ENCODE data around the gene PHC1. TPM values are rescaled to one million over a fixed set of nuclear protein-coding genes. Genes with fewer than 3 reads are reported as not detected.

Gene PHC1
- polyA plus RNA-seq, 1 donor = 94.5 TPM

DNA sequence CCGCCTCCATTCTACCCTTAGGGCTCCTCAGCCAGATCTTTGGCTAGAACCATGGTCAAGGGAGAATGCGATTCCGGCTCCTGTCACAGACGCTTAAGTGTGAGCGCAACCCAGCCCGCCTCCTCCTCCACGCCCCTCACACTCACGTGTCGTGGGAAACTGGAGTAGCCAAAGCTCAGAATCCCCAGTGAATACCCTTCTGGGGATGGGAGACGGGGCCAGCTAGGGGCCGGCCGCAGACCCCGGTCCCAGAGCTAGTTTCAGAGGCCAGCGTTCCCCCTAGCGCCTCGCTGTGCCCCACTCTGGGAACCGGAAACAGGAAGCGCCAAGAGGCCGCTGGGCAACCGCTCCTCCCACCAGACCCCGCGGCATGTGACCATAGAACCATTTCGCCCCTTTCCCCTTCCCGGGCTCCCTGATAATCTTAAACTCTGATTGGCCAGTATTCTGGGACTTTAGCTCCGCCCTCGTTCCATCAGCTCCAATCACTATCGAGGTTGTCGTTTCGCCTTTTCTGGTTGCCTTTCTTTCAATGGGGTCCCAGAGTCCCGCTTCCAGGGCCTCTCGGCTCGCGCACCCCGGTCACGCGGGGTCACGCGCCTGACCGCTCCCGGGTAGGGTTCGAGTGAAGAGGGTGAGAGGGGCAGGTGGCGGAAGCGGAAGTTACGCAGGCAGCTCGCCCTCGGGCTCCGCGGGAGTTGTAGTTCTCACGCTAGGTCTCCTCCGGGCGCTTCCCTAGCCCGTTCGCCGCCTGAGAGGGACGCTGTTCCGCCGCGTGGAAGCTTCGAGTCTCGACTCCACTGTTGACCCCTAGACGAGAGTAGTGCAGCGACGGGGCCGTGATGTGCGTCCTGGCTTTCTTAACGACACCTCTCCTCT is 35.3 kb downstream of the PHC1 start, which contains the start of gene M6PR:
Gene M6PR, minus strand, starts transcription at position 304 of the 879 bp plus-strand sequence. CDS start 3,241 bp downstream, outside the sequence.
- peak; percentile 95 for DNase-seq

DNA sequence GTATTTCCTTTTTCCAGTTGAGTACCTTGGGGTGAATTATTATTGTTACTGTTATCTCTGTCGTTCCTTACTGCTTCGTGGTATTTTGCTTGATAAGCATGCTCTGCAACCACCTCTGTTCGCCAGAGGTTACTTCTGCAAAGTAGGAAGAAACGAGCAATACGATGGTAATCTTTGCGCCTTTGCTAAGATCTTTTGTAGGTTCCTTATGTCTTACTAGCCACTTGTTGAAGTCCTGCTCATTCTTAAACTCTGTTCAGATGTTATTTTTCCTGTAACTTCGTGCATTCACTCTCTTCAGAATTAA is 35.9 kb downstream of the PHC1 start:
- no peak for DNase-seq

DNA sequence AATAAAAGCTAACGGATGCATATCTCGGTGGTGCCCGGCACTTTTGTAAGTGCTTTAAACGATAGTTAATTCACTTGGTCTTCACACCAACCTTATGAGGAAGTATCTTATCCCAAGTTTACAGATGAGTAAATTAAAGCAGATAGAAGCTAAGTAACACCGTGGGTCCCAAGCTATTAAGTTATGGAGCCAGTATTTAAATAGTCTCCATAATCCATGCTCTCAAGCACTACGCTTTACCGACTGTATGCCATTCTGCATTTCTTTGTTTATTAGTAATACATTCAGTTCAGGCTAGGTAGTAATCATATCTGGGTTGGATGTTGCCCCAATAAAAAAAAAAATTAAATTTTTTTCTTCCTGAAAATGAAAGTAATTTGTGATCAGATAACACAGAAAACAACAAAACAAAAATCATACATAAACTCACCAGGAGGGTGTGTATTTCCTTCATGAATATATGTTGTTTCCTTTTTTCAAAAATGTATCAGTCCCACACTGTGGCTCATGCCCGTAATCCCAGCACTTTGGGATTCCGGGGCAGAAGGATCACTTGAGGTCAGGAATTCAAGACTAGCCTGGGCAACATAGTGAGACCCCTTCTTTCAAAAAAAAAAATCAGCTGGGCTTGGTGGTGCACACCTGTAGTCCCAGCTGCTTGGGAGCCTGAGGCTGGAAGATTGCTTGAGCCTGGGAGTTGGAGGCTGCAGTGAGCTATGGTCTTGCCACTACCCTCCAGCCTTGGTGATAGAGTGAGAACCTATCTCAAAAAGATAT is 36.6 kb downstream of the PHC1 start:
- DNase-seq = no peak

DNA sequence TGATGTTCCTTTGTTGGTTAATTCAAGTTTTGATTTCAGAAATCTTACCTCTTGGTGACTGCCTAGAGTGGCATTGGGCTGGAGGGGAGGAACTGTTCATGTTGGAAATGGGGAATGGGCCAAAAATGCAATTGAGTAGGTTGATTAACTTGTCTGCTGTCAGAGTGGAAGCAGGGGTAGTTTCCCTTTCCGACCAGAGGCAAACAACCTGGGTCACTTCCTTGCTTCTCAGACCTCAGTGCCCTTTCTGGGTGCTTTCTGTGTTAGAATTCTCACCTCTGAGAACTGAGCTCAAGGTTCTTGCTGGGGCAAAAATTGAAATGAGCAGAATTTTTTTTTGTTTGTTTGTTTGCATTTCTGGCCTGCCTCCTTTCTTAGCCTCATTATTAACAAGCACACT is 37.4 kb downstream of the PHC1 start:
- DNase-seq = no peak

DNA sequence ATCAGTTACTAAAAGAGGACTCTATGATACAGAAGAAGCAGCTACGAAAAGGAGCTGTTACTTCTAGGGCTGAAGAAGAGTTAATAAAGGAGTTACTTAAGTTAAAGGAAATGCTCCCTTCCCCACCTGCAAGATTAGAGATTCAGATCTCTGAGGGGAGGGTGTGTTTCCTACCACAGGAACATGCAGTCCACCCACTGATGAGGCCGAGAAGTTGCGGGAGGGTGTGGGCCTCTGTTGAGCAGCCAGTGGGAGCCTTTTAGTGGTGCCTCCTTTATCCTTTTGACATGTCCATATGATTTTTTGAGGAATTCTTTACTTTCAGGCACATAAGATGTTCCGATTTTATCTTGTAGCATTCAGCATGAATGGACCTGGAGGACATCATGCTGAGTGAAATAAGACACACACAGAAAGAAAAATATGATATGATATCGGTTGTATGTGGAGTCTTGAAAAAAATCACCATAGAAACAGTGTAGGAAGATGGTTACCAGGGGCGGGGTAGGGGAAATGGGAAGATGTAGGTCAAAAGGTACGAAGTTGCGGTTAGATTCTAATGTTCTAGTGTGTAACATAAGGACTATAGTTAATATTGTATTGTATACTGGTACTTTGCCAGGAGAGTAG is 39.6 kb downstream of the PHC1 start:
- no peak for DNase-seq

DNA sequence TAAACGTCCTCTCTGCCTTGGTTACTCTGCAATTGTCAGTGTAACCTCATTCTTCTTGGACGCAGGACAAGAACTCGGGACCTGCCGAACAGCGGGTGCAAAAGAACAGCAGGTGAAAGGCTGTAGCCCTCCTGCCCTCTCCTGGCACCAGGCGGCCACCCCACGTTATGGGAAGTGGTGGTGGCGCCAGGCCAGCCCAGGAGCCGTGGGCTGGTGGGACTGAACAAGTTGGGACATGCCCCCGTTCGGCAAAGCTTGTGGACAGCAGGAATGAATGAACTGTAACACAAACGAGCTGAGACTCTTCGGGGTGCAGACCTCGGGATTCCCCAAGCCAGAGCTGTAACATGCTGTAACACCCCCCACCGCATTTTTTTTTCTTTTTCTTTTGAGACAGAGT is 41.8 kb downstream of the PHC1 start:
- no peak for DNase-seq

DNA sequence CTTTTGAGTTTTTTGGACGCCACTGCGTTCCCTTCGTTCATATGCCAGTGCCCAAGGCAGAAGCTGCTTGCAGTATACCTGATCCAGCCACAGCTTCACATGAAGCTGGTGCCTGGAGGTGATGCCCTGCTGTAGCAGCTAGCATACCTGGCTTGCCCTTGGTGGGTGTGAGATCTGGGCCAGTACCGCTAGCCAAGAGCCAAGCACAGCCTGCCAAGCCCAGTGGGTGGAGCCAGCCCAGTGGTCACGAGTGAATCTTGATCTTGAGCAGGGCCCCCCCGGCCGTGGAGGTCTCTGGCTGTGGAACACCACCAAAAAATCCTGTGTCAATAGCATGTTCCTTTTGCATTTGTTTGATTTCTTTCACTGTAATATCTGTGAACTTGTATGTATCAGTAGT is 42.5 kb downstream of the PHC1 start:
- DNase-seq = no peak

DNA sequence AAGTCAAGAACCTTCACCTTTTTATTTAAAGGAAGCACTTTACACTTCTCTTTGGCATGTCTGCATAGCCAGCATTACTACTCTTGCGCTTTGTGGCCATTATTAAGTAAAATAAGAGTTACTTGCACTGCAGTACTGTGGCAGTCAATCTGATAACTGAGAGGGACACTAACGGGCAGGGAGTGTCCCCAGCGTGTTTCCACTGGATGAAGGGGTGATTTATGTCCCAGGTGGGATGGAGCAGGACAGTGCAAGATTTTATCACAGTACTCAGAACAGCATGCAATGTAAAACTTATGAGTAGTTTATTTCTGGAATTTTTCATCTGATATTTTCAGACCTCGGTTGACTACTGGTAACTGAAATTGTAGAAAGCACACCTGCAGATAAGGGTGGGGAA is 43.3 kb downstream of the PHC1 start:
- no peak for DNase-seq

DNA sequence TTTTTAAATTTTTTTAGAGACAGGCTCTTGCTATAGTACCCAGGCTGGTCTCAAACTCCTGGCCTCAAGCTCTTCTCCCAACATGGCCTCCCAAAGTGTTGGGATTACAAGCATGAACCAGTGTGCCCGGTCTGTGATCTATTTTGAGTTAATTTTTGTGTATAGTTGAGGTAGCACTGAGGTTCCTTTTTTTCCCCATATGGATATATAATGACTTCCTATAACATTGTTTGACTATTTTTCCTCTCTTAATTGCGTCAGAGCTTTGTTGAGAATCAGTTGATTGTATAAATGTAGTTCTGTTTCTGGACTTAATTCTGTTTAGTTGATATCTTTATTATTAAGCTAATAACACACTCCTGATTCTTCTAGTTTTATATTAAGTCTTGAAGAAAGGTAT is 43.8 kb downstream of the PHC1 start:
- no peak for DNase-seq

DNA sequence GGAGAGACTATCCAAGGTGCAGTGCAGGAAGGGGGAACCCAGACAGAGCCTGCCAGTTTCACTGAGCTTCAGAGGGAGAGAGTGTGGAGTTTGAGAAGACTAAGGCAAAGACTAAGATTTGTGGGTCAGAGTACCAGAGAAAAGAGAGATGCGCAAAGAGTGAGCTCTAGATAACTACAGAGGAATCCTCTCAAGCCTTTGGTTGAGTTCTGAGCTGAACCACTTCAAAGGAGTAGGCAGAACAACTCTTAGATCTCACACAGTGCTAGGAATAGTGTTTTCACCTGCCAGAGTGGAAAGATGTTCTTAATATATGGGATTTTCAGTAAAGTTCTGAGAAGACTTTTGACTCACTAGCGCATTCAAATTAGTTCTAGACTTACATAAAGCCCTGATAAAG is 45.9 kb downstream of the PHC1 start:
- no peak for DNase-seq

DNA sequence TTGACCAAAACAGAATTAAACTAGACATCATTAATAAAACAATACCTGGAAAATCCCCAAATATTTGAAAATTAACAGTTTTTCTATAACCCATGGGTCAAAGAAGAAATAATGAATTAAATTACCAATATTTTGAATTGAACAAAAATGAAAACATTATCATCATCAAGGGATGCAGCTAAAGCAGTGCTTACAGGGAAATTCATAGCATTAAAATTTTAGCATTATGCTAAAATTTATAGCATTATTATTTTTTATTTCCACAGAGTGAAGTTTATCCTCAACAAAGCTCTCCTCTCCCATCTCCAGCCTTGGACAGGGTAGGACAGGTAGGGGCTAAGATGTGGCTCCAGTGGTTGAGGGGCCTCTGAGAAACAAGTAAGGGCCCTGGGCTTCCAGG is 54.5 kb downstream of the PHC1 start:
- DNase-seq = no peak

DNA sequence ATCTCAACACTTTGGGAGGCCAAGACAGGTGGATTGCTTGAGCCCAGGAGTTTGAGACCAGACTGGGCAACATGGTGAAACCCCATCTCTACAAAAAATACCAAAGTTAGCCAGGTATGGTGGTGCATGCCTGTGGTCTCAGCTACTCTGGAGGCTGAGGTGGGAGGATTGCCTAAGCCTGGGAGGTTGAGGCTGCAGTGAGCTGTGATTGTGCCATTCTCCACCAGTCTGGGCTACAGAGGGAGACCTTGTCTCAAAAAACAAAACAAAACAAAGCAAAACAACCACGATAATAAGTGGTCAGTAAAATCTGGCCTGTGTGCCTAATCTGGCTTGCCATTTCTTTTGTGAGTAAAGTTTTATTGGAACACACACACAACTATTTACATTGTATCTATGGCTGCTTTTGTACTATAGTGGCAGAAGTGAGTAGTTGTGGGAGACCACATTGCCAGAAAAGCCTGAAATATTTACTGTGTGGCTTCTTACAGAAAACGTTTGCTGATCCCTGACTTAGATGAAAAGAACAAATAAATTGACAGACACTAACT is 55.6 kb downstream of the PHC1 start:
- no peak for DNase-seq

DNA sequence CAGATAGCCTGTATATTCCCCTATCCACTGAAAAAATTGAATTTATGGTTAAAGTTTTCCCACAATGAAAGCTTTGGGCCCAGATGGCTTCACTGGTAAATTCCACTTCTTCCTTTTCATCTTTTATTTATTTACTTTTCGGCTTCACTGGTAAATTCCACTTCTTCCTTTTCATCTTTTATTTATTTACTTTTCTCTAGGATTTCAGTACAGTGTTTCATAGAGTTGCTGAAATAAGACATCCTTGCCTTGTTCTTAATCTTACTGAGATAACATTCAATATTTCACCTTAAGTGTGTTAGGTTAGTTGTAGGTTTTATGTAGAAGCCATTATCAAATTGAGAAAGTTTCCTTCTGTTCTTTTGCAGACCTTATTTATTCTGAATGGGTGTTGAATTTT is 56.1 kb downstream of the PHC1 start:
- DNase-seq = no peak

DNA sequence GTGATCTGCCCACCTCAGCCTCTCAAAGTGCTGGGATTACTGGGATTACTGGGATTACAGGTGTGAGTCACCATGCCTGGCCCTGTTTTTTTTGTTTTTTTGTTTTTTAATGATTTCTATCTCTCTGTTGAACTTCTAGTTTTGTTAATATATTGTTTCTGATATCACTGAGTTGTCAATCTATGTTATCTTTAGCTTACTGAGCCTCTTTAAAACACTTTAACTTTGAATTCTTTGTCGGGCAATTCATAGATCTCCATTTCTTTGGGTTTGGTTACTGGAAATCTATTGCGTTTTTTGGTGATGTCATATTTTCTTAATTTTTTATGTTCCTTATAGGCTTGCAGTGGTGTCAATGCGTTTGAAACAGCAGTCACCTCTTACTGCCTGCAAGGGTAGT is 65.8 kb downstream of the PHC1 start:
- DNase-seq = no peak

DNA sequence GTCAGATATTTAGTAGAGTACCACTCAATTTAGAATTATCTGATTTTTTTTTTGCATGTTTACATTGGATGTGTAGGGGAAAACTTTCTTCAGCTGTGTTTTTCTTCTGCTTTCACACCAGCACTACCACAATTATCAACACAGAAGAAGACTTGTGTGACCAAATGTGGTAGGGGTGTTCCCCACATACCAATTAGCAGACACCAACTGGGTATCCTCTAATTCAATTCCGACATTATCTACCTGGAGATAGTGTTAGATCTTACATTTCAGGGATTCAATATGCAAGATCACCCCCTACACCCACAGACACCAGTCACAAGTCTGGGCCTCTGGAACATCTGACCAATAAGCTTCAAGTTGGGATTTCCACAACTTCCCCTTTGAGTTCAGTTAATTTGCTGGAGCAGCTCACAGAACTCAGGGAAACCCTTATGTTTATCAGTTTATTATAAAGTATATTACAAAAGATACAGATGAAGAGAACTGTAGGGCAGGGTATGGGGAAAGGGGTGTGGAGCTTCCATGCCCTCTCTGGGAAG is 71.0 kb downstream of the PHC1 start:
- DNase-seq = no peak

DNA sequence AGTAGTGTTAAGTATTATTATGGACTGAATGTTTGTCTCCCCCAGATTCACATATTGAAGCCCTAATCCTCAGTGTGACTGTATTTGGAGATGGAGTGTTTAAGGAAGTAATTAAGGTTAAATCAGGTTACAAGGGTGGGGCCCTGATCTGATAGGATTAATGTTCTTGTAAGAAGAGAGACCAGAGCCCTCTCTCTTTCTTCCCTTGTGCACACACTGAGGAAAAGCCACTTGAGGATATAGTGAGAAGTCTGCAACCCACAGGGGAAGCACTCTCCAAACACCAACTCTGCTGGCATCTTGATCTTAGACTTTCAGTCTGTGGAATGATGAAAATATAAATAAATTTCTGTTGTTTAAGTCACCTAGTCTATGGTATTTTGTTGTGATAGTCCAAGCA is 72.9 kb downstream of the PHC1 start:
- DNase-seq = no peak

DNA sequence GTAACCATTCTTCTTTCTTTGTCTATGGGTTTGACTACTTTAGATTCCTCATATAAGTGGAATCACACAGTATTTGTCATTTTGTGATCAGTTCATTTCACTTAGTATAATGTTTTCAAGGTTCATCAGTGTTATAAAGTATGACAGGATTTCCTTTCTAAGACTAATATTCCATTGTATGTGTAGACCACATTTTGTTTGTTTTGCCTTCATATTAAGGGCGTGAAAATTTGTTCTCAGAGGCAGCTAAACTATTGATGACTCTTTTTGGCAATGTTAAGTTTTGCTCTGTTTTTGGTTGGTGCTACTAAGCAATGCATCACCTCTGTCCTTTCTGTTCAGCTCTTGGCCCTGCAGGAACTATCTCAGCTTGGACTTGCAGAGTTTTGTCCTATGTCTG is 73.4 kb downstream of the PHC1 start:
- DNase-seq = no peak

DNA sequence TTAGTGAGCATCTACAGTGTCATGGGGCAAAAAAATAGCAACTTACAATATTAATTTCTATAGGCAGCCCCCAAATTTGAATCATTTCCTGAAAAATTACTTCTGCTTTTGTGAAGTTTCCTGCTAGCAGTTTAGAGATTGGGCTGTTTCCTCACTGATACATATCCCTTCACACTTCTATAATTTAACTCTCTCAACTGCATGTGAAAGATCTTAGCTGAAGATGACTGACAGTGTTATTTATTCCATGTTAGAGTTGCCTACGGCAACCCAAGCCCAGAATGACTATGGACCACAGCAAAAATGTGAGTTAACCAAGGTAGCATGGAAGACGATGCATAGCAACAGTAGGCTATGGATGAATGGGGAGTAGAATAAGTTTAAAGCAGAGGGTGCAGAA is 75.1 kb downstream of the PHC1 start, which contains the start of gene KLRG1:
Gene KLRG1, plus strand, starts transcription at position 134 of the 400 bp plus-strand sequence. Its CDS starts 90 bp downstream, at position 224.
- DNase-seq = no peak

Measured in left kidney (tissue), 2 donors.